SJSA1 (cell line): ENCODE measurements around the gene ADGRL1. TPM values are rescaled to one million over a fixed set of nuclear protein-coding genes. Genes with fewer than 3 reads are reported as not detected.
"Not testable (repeated sequence)": the region's sequence is repeated elsewhere in the genome, so short reads cannot be mapped to it uniquely, and the experiment has no call there.

ENCODE experiments used
- DNase-seq, 2 experiments: peaks; one replicate each; pipeline ENCODE4 v3.0.0-alpha.2; 2015 to 2020; ENCODE audit warnings: low spot score in 2 of 2, low read depth in 1 of 2
- H3K27ac ChIP-seq: fragments of 250-450 bp; sonication (Bioruptor Pico); 2 replicates; pipeline ENCODE4 v1.5.1; 2020; ENCODE audit warnings: mild to moderate bottlenecking, moderate library complexity
- H3K27me3 ChIP-seq: fragments of 250-450 bp; sonication (Bioruptor Pico); replicated peaks from 2 replicates; pipeline ENCODE4 v1.5.1; 2020; ENCODE audit warnings: mild to moderate bottlenecking, moderate library complexity
- H3K36me3 ChIP-seq: fragments of 250-450 bp; sonication (Bioruptor Pico); 2 replicates; pipeline ENCODE4 v1.5.1; 2020; ENCODE audit warnings: mild to moderate bottlenecking
- H3K4me1 ChIP-seq: fragments of 250-450 bp; sonication (Bioruptor Pico); replicated peaks from 2 replicates; pipeline ENCODE4 v1.6.1; 2021; ENCODE audit warnings: mild to moderate bottlenecking
- H3K4me3 ChIP-seq: fragments of 250-450 bp; sonication (Bioruptor Pico); 2 replicates; pipeline ENCODE4 v1.5.1; 2020; ENCODE audit warnings: mild to moderate bottlenecking
- H3K9me3 ChIP-seq: fragments of 250-450 bp; sonication (Bioruptor Pico); replicated peaks from 2 replicates; pipeline ENCODE4 v1.5.1; 2020; ENCODE audit warnings: mild to moderate bottlenecking
- total RNA-seq: library from RNA; depleted of rRNA; stranded (reverse); fragments of >200 nt; shearing (Covaris generic); gene quantifications from 2 replicates; pipeline ENCODE4 v1.2.3, GENCODE V29; 2014

ADGRL1 gene
- total RNA-seq, 1 experiment from 2014 or later: 4.9 TPM

- Histone ChIP-seq H3K4me1 (no peaks in the 10 kb centered on the region), H3K27me3 (no peaks in the 10 kb centered on the region), H3K36me3 (no peaks in the 10 kb centered on the region), H3K9me3 (no peaks in the 10 kb centered on the region), H3K4me3 (no peak overlapping the region), H3K27ac (no peak overlapping the region)
- no peak for DNase-seq
These were observed 16.6 kb downstream of the ADGRL1 start for GRCh38 chr19:14189415-14189814.

- H3K36me3 ChIP-seq, H3K27ac ChIP-seq, H3K27me3 ChIP-seq, H3K4me1 ChIP-seq, H3K4me3 ChIP-seq, H3K9me3 ChIP-seq, DNase-seq: not testable (repeated sequence)
These were observed 17.9 kb downstream of the ADGRL1 start for GRCh38 chr19:14188086-14188485.

GRCh38 chr19:14187561-14187960, 18.4 kb downstream of the ADGRL1 start:
- Histone ChIP-seq H3K4me3 (no peak overlapping the region), H3K4me1 (no peaks in the 10 kb centered on the region), H3K9me3 (no peaks in the 10 kb centered on the region), H3K36me3 (no peaks in the 10 kb centered on the region), H3K27me3 (no peaks in the 10 kb centered on the region), H3K27ac (no peak overlapping the region)
- no peak for DNase-seq

- H3K4me3 ChIP-seq, H3K9me3 ChIP-seq, H3K4me1 ChIP-seq, H3K27me3 ChIP-seq, H3K27ac ChIP-seq, H3K36me3 ChIP-seq, DNase-seq: not testable (repeated sequence)
These were observed 19.3 kb downstream of the ADGRL1 start for GRCh38 chr19:14186684-14187083.

DNA sequence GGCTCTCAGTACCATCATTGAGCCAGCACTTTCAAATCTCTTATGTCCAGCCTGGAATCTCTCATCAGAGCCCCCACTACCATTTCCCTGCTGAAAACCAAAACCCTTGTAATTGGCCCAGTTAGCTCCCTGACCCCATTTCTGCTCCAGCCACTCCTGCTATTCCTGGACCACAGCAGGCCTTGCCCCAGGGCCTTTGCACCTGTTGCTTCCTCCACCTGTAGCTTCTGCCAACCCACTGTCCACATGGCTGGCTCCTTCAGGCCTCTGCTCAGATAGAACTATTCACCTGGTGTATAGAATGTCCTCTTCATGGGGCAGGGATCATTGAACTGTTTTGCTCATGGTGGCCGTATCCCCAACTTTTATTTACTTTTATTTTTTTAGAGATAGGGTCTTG, 20.3 kb downstream of the ADGRL1 start:
- not testable (repeated sequence) for H3K27ac ChIP-seq, H3K27me3 ChIP-seq, H3K36me3 ChIP-seq, DNase-seq, H3K4me1 ChIP-seq, H3K4me3 ChIP-seq, H3K9me3 ChIP-seq

DNA sequence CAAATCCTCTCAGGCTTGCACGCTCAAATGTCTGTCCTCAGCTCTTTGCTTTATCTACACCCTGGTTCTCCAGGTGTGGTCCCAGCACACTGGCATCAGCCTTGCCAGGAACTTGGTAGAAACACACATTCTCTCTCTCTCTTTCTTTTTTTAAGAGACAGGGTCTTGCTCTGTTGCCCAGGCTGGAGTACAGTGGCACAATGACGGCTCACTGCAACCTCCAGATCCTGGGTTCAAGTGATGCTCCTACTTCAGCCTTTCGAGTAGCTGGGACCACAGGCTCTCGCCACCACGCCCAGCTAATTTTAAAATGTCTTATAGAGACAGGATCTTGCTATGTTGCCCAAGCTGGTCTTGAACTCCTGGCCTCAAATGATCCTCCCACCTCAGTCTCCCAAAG, 20.8 kb downstream of the ADGRL1 start:
- H3K4me3 ChIP-seq: no peak overlapping the region
- no peaks in the 10 kb centered on the region for H3K9me3 ChIP-seq
- H3K27me3 ChIP-seq: no peaks in the 10 kb centered on the region
- H3K4me1 ChIP-seq: no peaks in the 10 kb centered on the region
- H3K36me3 ChIP-seq: no peaks in the 10 kb centered on the region
- DNase-seq: no peak
- H3K27ac ChIP-seq: no peak overlapping the region

DNA sequence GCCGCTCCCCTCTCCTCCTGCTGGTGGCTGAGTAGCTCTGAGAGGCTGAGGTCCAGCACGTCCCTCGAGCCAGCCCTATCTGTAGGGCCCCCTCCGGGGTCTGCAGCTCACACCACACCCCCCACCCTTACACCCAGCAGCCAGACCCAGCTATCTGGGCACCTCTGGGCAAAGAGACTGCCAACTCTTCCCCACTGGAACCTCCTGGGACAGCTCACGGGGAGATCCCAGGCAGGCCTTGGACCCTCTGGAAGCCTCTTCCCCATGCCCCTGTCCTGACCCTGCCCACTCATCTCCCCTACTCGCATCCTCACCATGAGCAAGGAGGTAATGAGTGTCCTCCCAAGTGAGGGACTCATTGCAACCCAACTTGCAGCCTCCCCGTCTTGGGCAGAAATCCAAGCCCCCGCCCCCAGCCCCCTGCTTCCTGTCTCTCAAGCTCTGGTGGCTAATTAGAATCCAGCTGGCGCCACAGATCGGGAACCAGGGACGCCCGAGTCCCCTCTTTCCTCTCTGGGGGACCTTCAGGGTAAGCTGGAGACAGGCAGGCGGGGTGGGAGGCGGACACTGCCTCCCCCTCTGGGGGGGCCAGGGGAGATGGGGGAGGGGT, 22.1 kb downstream of the ADGRL1 start:
- Histone ChIP-seq H3K4me3 (no peak overlapping the region), H3K36me3 (no peaks in the 10 kb centered on the region), H3K27ac (no peak overlapping the region), H3K27me3 (no peaks in the 10 kb centered on the region), H3K4me1 (no peaks in the 10 kb centered on the region), H3K9me3 (no peaks in the 10 kb centered on the region)
- DNase-seq: no peak

GRCh38 chr19:14182476-14182875, 23.5 kb downstream of the ADGRL1 start:
- H3K27ac ChIP-seq: no peak overlapping the region
- H3K4me1 ChIP-seq: no peaks in the 10 kb centered on the region
- H3K4me3 ChIP-seq: no peak overlapping the region
- H3K9me3 ChIP-seq: no peaks in the 10 kb centered on the region
- DNase-seq: no peak
- no peaks in the 10 kb centered on the region for H3K36me3 ChIP-seq
- no peaks in the 10 kb centered on the region for H3K27me3 ChIP-seq

DNA sequence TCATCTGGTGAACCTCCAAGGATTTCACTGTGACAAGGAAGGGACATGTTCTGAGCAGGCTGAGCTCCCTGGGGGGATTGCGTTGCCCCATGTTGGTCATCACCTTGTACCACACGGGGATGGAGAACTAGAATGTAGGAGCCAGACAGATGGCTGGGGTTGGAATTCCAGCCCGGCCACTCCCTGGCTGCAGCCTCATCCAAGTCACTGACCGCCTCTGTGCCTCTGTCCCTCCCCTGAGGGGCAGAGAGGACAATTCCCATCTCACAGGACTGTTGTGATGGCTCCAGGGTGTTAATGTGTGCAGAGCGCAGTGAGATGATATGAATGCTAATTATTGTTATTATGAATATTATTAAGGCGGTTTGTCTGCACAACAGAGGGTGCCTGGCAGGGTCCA, 24.1 kb downstream of the ADGRL1 start:
- no peak overlapping the region for H3K4me3 ChIP-seq
- H3K27me3 ChIP-seq: no peaks in the 10 kb centered on the region
- no peak for DNase-seq
- no peaks in the 10 kb centered on the region for H3K9me3 ChIP-seq
- H3K27ac ChIP-seq: no peak overlapping the region
- H3K36me3 ChIP-seq: no peaks in the 10 kb centered on the region
- H3K4me1 ChIP-seq: no peaks in the 10 kb centered on the region

- not testable (repeated sequence) for H3K27ac ChIP-seq, H3K36me3 ChIP-seq, H3K4me3 ChIP-seq, H3K9me3 ChIP-seq, DNase-seq, H3K27me3 ChIP-seq, H3K4me1 ChIP-seq
These were observed 24.8 kb downstream of the ADGRL1 start for GRCh38 chr19:14181199-14181598.

GRCh38 chr19:14177496-14178074, 28.4 kb downstream of the ADGRL1 start:
- Histone ChIP-seq H3K9me3 (no peaks in the 10 kb centered on the region), H3K36me3 (no peaks in the 10 kb centered on the region), H3K27me3 (no peaks in the 10 kb centered on the region), H3K27ac (no peak overlapping the region), H3K4me3 (no peak overlapping the region), H3K4me1 (no peaks in the 10 kb centered on the region)
- DNase-seq: no peak

GRCh38 chr19:14175351-14175792, 30.6 kb downstream of the ADGRL1 start:
- Histone ChIP-seq H3K36me3 (no peaks in the 10 kb centered on the region), H3K27me3 (no peaks in the 10 kb centered on the region), H3K27ac (no peak overlapping the region), H3K9me3 (no peaks in the 10 kb centered on the region), H3K4me3 (no peak overlapping the region), H3K4me1 (no peaks in the 10 kb centered on the region)
- DNase-seq: no peak

DNA sequence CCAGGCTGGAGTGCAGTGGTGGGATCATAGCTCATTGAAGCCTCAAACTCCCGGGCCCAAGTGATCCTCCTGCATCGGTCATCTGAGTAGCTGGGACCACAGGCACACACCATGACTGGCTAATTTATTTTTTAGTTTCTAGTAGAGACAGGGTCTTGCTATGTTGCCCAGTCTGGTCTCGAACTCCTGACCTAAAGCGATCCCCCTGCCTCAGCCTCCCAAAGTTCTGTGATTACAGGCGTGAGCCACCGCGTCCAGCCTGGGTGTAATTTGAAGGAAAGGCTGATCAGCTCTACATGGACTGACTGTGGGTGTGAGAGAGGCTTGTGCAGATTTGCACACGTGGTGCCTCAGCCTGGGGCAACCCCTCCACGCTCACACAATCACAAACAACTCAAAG, 31.1 kb downstream of the ADGRL1 start:
- H3K9me3 ChIP-seq: no peaks in the 10 kb centered on the region

DNA sequence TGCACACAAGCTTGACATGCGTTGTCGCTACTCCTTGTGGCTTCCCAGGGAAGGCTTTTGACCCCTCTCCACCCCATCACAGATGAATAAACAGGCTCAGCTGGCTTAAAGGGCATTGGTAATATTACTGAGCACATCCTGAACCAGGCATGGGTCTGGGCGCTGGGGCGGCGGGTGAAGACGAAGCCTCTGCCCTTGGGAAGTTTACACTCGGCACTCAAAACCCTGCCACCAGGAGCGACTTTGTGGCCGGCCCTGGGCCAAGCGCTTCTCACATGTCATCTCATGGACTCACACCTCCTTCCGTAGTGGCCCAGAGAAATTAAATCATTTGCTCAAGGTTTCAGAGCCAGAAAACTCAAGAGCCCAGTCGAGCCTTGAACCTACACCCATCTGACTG, 37.0 kb downstream of the ADGRL1 start:
- Histone ChIP-seq H3K4me3 (no peak overlapping the region), H3K27ac (no peak overlapping the region), H3K4me1 (no peaks in the 10 kb centered on the region), H3K36me3 (no peaks in the 10 kb centered on the region), H3K27me3 (no peaks in the 10 kb centered on the region), H3K9me3 (no peaks in the 10 kb centered on the region)
- DNase-seq: no peak

More for the DNA sequence above, 31.1 kb downstream of the ADGRL1 start:
- no peak for DNase-seq
- Histone ChIP-seq H3K4me3 (no peak overlapping the region), H3K27me3 (no peaks in the 10 kb centered on the region), H3K27ac (no peak overlapping the region), H3K4me1 (no peaks in the 10 kb centered on the region), H3K36me3 (no peaks in the 10 kb centered on the region)
